BLaER1 treated with 17β-estradiol and CSF1 and Interleukin-3, amounts not matched to agents 10 nM and 100 nM (cell line): ENCODE data around the gene POLD4.

Experiments
- H3K27ac ChIP-seq, 11 experiments: shearing (Covaris generic); formaldehyde crosslinking; 2 replicates each; pipeline ENCODE4 v1.8.1; 2022
- H3K27me3 ChIP-seq, 11 experiments: shearing (Covaris generic); formaldehyde crosslinking; 2 replicates each; pipeline ENCODE4 v1.8.1; 2022
- H3K36me3 ChIP-seq, 11 experiments: shearing (Covaris generic); formaldehyde crosslinking; 2 replicates each; pipeline ENCODE4 v1.8.1; 2022
- H3K4me1 ChIP-seq, 10 experiments: shearing (Covaris generic); formaldehyde crosslinking; 2 replicates each; pipeline ENCODE4 v1.8.1; 2022
- H3K4me2 ChIP-seq, 11 experiments: shearing (Covaris generic); formaldehyde crosslinking; 2 replicates each; pipeline ENCODE4 v1.8.1; 2022
- H3K4me3 ChIP-seq, 10 experiments: shearing (Covaris generic); formaldehyde crosslinking; 2 replicates each; pipeline ENCODE4 v1.8.1; 2022
- H3K9ac ChIP-seq, 11 experiments: shearing (Covaris generic); formaldehyde crosslinking; 2 replicates each; pipeline ENCODE4 v1.8.1; 2022
- H3K9me3 ChIP-seq, 11 experiments: shearing (Covaris generic); formaldehyde crosslinking; replicated peaks in 1 of 11; 2 replicates each; pipeline ENCODE4 v1.8.1; 2022
- H4K20me1 ChIP-seq, 11 experiments: shearing (Covaris generic); formaldehyde crosslinking; 2 replicates each; pipeline ENCODE4 v1.8.1; 2022
- Cebpa-rat ChIP-seq, 11 experiments: shearing (Covaris generic); IDR thresholded peaks; 2 replicates each; pipeline ENCODE4 v1.8.1; 2022

Gene POLD4

DNA sequence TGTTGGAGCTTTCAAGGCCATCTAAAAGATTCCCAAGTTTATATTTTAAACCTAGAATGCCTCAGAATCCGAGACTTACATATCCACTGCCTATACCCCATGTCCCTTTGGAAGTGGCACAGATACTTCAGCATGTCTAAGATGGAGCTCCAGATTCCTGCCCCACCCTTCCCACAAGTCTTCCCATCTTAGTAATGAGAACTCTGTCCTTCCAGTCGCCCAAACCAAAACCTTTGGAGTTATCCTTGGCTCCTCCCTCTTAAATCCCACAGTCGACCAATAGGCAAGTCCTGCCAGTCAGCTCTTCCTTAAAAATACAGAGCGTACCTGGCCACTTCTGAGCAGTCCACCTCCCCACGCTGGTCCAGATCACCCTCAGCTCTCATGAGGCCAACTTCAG, 4.3 kb downstream of the POLD4 start:
- Histone ChIP-seq H4K20me1 (peaks cover 0 to 6% (median 0%) of the 10 kb centered on the region in 11 experiments; a peak in 2 of 22 replicates), H3K36me3 (no peaks in the 10 kb centered on the region), H3K27ac (no peak overlapping the region), H3K9me3 (no peaks in the 10 kb centered on the region), H3K4me3 (no peak overlapping the region), H3K9ac (peak overlapping the region in 2 of 11 experiments; percentile 15 to 16; a peak in 1 of 22 replicates), H3K4me2 (peak overlapping the region in 2 of 11 experiments; percentile 3 to 18; a peak in 1 of 22 replicates), H3K27me3 (no peaks in the 10 kb centered on the region), H3K4me1 (peaks cover 43 to 79% (median 71%) of the 10 kb centered on the region in 10 experiments)
- TF ChIP-seq Cebpa-rat (IDR thresholded peaks at IDR 0.05) = no peak

DNA sequence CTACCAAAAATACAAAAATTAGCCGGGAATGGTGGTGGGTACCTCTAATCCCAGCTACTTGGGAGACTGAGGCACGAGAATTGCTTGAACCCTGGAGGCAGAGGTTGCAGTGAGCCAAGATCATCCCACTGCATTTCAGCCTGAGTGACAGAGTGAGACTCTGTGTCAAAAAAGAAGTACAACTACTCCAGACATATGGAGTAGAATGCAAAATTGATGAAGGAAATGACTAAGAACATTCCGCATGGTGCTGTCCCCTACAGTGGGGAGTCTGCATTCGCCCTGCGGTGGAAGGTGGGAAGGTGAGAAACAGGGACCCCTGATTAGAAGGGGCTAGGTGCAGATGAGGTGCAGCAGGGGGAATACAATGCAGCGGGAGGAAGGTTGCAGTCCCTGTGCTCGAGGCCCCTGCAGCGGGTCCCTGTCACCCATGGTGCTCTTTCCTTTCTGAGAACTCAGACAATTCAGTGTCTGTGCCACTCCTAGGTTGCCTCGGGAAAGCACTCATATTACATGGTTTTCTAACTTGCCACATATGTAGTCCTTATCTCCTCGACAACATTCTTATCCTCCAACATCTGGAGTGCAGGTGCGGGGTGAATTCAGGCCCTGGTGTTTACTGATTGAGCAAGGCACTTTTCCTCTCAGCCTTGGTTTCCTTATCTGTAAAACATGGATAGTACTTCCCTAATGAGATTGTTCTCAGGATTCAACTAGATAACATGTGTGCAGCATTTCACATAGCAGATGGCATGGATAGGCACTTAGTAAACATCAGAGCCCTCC, 5.2 kb downstream of the POLD4 start:
- H3K4me1 ChIP-seq = peaks cover 43 to 81% (median 69%) of the 10 kb centered on the region in 10 experiments
- no peak overlapping the region for H3K4me3 ChIP-seq
- H3K27ac ChIP-seq = no peak overlapping the region
- H3K27me3 ChIP-seq = no peaks in the 10 kb centered on the region
- no peak for TF ChIP-seq Cebpa-rat (IDR thresholded peaks at IDR 0.05)
- peaks cover 0 to 6% (median 0%) of the 10 kb centered on the region in 11 experiments; a peak in 2 of 22 replicates for H4K20me1 ChIP-seq
- H3K9me3 ChIP-seq = no peaks in the 10 kb centered on the region
- H3K36me3 ChIP-seq = no peaks in the 10 kb centered on the region
- no peak overlapping the region for H3K4me2 ChIP-seq
- H3K9ac ChIP-seq = peak overlapping the region in 2 of 11 experiments; percentile 16 to 24; a peak in 1 of 22 replicates

DNA sequence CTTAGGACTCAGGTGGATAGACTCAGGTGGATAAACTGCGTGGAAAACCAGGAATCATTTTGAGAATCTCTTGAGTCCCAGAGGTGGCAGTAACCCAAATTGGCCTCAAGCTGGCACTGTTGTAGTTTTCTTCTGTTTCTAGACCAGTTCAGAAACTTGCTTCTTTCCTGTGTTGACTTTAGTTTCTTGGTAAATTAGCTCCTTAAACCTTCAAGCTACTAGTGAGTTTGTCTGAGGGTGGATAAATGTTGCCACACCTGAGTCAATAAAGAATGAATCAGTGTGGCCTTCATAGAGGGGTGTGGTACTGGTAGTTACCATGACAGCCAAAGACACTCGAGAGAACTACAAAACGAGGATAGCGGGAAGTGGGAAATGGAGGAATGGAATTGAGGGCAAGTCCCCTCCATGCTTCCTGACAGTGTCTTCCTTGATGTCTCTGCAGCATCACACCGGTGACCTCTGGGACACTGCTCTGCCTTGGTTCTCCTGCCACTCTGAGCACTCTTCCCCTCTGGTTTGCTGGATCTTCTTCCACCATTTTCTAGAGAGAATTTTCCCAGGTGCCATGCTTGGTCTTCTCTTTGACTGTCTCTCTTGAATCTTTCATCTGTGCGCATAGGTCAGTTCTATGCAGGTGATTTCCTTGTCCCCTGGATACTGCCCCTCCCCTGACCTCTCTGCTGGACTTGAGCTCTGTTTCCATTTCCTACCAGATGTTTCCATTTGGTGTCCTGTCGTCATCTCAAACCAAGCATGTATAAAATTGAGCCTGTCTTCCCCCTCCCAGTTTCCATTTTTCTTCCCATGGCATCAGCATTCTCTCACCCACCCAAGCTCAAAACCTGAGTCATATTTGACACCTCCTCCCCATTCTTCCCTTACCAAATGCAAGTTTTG, 7.2 kb downstream of the POLD4 start:
- peaks cover 0 to 12% (median 8%) of the 10 kb centered on the region in 11 experiments; a peak in 17 of 22 replicates for H3K9me3 ChIP-seq

DNA sequence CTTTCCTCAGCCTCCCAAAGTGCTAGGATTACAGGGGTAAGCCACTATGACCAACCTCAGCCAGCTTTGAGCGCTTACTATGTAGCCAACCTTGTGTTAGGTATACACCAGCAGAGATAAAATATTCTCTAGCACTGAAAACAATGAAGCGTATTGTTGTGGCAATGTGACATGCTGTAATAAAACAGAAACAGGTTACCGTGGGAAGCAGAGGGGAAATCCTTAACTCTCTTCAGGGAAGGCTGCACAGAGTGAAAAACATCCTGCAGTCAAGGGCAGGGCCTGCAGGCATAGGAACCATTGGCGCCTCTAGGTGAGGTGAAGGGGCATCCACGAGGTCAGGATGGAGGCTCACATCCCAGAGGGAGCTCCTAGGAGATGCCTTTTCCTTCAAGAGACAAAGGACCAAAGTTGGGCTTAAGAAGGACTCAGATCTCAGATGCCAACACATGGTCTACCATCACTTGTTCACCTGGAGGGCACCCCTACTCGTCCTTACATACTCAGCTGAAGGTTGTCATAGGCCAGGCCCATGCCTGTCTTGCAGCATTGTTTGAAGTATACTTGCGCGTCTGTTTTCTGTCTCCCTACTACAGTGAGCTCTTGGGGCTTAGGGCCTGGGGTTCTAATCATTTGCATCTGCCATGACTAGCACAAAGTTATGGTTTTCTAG, 8.0 kb downstream of the POLD4 start:
- H3K27ac ChIP-seq = no peak overlapping the region
- no peaks in the 10 kb centered on the region for H4K20me1 ChIP-seq
- H3K9ac ChIP-seq = peak overlapping the region in 2 of 11 experiments; percentile 4 to 12; a peak in 2 of 22 replicates
- peaks cover 20 to 59% (median 44%) of the 10 kb centered on the region in 10 experiments for H3K4me1 ChIP-seq
- H3K9me3 ChIP-seq = peaks cover 0 to 12% (median 8%) of the 10 kb centered on the region in 11 experiments; a peak in 17 of 22 replicates
- H3K4me2 ChIP-seq = peak overlapping the region in 7 of 11 experiments; percentile 3 to 62 (median 36); a peak in 11 of 22 replicates
- H3K4me3 ChIP-seq = no peak overlapping the region
- no peak for TF ChIP-seq Cebpa-rat (IDR thresholded peaks at IDR 0.05)
- no peaks in the 10 kb centered on the region for H3K27me3 ChIP-seq
- H3K36me3 ChIP-seq = peaks cover 0 to 4% (median 0%) of the 10 kb centered on the region in 11 experiments; a peak in 1 of 22 replicates

More for the DNA sequence above, 7.2 kb downstream of the POLD4 start:
- TF ChIP-seq Cebpa-rat (IDR thresholded peaks at IDR 0.05) = no peak
- Histone ChIP-seq H3K4me2 (peak overlapping the region in 9 of 11 experiments; percentile 11 to 40 (median 17); a peak in 11 of 22 replicates), H3K4me1 (peaks cover 28 to 67% (median 51%) of the 10 kb centered on the region in 10 experiments), H3K9ac (no peak overlapping the region), H4K20me1 (peaks cover 0 to 6% (median 0%) of the 10 kb centered on the region in 11 experiments; a peak in 2 of 22 replicates), H3K27me3 (no peaks in the 10 kb centered on the region), H3K4me3 (no peak overlapping the region), H3K27ac (no peak overlapping the region), H3K36me3 (peaks cover 0 to 4% (median 0%) of the 10 kb centered on the region in 11 experiments; a peak in 1 of 22 replicates)

DNA sequence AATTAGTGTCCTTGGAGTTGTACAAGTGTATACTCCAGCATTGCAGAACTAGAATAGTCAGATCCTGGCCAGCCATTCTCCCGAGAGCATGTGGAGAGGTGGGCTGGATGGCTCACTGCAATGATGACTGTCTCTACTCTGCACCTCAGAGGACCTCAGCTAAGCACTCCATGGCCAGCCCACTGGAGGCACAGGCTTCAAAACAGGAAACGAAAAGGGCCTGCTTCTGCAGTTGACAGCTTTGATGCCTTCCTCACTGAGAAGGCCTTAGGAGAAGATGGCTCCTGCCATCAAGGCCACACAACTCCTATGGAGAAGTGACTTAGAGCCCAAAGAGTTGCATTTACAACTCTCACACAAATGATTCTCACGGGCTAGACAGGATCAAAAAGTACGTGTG, 9.1 kb downstream of the POLD4 start:
- H4K20me1 ChIP-seq = no peaks in the 10 kb centered on the region
- no peak overlapping the region for H3K4me3 ChIP-seq
- no peaks in the 10 kb centered on the region for H3K27me3 ChIP-seq
- H3K4me1 ChIP-seq = peaks cover 20 to 47% (median 33%) of the 10 kb centered on the region in 10 experiments
- H3K36me3 ChIP-seq = peaks cover 0 to 4% (median 0%) of the 10 kb centered on the region in 11 experiments; a peak in 1 of 22 replicates
- TF ChIP-seq Cebpa-rat (IDR thresholded peaks at IDR 0.05) = no peak
- H3K27ac ChIP-seq = no peak overlapping the region
- no peak overlapping the region; a peak in 1 of 22 replicates for H3K9ac ChIP-seq
- H3K4me2 ChIP-seq = peak overlapping the region; percentile 13 to 62 (median 23); a peak in 11 of 22 replicates
- H3K9me3 ChIP-seq = peaks cover 0 to 12% (median 8%) of the 10 kb centered on the region in 11 experiments; a peak in 17 of 22 replicates

DNA sequence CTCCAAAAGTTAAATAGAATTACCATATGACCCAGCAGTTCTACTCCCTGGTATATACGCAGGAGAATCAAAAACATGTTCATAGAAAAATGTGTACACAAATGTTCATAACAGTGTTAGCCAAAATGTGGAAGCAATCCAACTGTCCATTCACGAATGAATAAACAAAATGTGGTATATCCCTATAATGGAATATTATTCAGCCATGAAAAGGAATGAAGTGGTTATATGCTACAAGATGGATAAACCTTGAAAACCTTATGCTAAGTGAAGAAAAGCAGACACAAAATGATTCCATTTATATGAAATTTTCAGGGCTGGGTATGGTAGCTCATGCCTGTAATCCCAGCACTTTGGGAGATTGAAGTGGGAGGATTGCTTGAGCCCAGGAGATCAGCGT, 16.1 kb downstream of the POLD4 start:
- Histone ChIP-seq H3K4me1 (no peaks in the 10 kb centered on the region), H3K4me2 (no peak overlapping the region), H3K36me3 (peaks cover 0 to 4% (median 0%) of the 10 kb centered on the region in 11 experiments; a peak in 1 of 22 replicates), H3K4me3 (no peak overlapping the region), H3K9me3 (peaks cover 0 to 10% (median 5%) of the 10 kb centered on the region in 11 experiments; a peak in 15 of 22 replicates), H3K9ac (no peak overlapping the region), H3K27me3 (no peaks in the 10 kb centered on the region), H4K20me1 (no peaks in the 10 kb centered on the region), H3K27ac (no peak overlapping the region)
- no peak for TF ChIP-seq Cebpa-rat (IDR thresholded peaks at IDR 0.05)

DNA sequence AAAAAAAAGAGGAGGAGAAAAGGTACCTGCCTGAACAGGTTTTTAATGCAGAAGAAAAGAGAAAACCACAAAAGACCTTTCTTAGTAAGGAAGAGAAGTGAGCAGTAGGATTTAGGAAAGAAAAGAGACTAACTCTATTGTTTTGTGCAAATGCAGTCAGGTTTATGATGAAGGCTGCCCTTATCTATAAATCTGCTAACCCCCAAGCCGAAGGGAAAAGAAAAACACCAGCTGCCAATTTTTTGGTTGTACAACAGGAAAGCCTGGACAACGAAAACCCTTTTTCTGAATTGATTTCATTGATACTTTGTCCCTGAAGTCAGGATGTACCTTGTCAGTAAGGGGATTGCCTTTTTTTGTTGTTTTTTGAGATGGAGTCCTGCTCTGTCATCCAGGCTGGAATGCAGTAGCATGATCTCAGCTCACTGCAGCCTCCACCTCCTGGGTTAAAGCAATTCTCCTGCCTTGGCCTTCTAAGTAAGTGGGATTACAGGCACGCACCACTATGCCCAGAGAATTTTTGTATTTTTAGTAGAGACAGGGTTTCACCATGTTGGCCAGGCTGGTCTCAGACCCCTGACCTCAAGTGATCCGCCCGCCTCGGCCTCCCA, 21.2 kb downstream of the POLD4 start:
- Histone ChIP-seq H3K4me1 (no peaks in the 10 kb centered on the region), H3K9ac (no peak overlapping the region), H3K36me3 (0 out of 22 replicates have a peak, but pooled peaks cover 0 to 4% (median 0%) of the 10 kb centered on the region in 11 experiments), H3K9me3 (peaks cover 0 to 3% (median 0%) of the 10 kb centered on the region in 11 experiments; a peak in 2 of 22 replicates), H3K27ac (no peak overlapping the region), H3K27me3 (no peaks in the 10 kb centered on the region), H4K20me1 (no peaks in the 10 kb centered on the region), H3K4me2 (no peak overlapping the region), H3K4me3 (no peak overlapping the region)
- TF ChIP-seq Cebpa-rat (IDR thresholded peaks at IDR 0.05) = no peak

DNA sequence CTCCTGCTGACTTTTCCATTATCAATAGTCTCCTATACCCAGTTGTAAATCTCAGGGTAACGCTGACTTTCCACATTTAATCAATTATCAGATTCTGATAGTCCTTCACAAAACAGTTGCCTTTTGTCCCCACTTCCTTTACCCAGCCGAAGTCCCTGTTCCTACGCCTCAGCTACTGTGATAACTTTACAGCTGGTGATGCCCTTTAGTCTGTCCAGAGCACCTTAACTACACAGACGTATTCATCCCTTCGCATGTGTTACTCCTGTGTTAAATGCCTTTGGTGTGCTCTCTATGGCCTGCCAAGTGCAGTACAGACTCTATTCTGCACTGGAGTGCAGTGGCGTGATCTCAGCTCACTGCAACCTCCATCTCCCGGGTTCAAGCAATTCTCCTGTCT, 29.8 kb downstream of the POLD4 start:
- no peaks in the 10 kb centered on the region for H3K9me3 ChIP-seq
- H3K4me2 ChIP-seq = no peak overlapping the region
- no peaks in the 10 kb centered on the region for H4K20me1 ChIP-seq
- H3K4me3 ChIP-seq = no peak overlapping the region
- H3K9ac ChIP-seq = no peak overlapping the region
- H3K4me1 ChIP-seq = peaks cover 5 to 13% (median 7%) of the 10 kb centered on the region in 10 experiments; a peak in 18 of 20 replicates
- no peak overlapping the region for H3K27ac ChIP-seq
- H3K27me3 ChIP-seq = peaks cover 0 to 3% (median 0%) of the 10 kb centered on the region in 11 experiments; a peak in 3 of 22 replicates
- no peak for TF ChIP-seq Cebpa-rat (IDR thresholded peaks at IDR 0.05)
- peaks cover 0 to 7% (median 0%) of the 10 kb centered on the region in 11 experiments; a peak in 2 of 22 replicates for H3K36me3 ChIP-seq
